GM21825 (cell line): ENCODE data around the gene CSF1.

Experiments used
- ATAC-seq: cut with Tn5 transposase; IDR thresholded peaks from one replicate; pipeline ENCODE4 v1.9.1; 2021; ENCODE audit warnings: mild to moderate bottlenecking, moderate library complexity; ENCODE audit not compliant: unreplicated experiment

The CSF1 gene

GRCh38 chr1:109882288-109883245, 28.1 kb upstream of the CSF1 start:
- ATAC-seq: no peak

- ATAC-seq: no peak
These were observed 27.2 kb upstream of the CSF1 start for GRCh38 chr1:109883248-109883955.

GRCh38 chr1:109884242-109884891, 26.3 kb upstream of the CSF1 start:
- ATAC-seq: no peak

DNA sequence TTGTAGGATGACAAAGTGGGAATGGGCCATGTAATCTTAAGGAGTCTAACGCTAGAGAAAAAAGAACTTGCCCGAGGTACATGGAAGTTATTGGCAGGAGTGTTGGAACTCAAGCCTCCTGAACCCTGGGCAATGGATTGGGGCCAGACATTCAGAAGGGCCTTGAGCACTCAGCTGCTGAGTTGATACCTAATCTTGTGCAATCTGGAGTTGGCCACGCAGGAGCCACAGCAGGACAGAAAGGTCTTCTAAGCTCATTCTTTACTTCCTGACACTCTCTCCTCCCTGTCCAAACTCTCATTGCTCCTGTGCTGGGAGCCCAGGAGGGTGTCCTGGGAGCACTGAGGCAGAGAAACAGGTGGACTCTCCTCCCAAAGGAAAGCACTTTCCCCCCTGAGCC, 25.1 kb upstream of the CSF1 start:
- ATAC-seq: no peak

- no peak for ATAC-seq
These were observed 23.8 kb upstream of the CSF1 start for GRCh38 chr1:109886827-109887226.

- no peak for ATAC-seq
These were observed 23.4 kb upstream of the CSF1 start for GRCh38 chr1:109887271-109887670.

DNA sequence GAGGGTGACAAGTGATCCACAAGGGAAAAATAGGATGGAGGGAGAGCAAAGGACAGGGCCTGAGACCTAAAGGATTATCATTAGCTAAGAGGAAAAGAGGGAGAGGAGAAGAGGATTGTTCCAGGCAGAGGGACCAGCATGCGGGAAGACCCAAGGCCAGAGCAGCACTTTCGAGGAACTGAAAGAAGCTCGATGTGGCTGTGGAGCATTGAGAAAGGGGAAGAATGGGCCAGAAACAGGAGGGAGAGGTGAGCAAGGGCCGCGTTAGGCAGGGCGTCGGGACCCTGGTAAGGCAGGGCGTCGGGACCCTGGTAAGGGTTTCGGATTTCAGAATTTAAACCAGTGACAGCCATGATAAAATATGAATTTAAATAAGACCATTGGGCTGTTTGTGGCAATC, 22.8 kb upstream of the CSF1 start:
- ATAC-seq: no peak

DNA sequence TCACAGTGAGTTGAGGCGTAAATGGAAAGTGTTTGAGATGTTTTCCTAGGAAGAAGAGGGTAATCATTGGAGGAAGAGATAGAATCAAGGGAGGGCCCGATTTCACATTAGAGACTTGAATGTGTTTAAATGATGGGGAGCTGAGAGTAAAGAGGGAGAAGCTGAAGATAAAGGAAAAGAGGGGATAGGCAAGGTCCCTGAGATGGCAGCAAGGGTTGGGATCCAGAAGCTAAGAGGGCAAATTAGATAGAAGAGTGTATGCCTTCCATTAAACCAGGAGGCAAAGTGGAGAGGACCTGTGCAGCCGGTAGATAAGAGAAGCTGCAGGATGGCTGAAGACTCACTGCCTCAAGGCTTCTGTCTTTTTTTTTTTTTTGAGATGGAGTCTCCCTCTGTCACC, 21.6 kb upstream of the CSF1 start:
- ATAC-seq: no peak

- ATAC-seq: no peak
These were observed 20.3 kb upstream of the CSF1 start for GRCh38 chr1:109890115-109890953.

DNA sequence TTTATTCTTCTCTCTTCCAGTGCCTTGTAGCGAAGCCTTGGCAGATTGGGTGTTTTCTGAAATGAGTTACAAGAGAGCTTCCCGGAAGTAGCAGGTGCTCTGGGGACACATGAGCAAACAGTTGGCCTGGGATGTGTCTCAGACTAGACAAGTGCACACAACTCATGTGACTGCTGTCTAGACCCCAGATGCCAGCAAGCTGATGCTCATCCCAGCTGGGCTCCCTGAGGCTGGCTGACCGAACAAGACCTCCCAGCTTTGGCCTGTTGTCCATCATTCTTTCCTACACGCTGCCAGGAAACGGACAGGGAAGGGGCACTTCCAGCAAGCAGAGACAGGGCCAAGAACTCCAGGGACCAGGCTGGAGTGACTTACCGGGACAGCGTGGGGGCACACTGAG, 18.7 kb upstream of the CSF1 start:
- no peak for ATAC-seq

- no peak for ATAC-seq
These were observed 17.9 kb upstream of the CSF1 start for GRCh38 chr1:109892561-109893368.

- no peak for ATAC-seq
These were observed 17.0 kb upstream of the CSF1 start for GRCh38 chr1:109893532-109894171.

- ATAC-seq: no peak
These were observed 15.6 kb upstream of the CSF1 start for GRCh38 chr1:109894823-109895719.

DNA sequence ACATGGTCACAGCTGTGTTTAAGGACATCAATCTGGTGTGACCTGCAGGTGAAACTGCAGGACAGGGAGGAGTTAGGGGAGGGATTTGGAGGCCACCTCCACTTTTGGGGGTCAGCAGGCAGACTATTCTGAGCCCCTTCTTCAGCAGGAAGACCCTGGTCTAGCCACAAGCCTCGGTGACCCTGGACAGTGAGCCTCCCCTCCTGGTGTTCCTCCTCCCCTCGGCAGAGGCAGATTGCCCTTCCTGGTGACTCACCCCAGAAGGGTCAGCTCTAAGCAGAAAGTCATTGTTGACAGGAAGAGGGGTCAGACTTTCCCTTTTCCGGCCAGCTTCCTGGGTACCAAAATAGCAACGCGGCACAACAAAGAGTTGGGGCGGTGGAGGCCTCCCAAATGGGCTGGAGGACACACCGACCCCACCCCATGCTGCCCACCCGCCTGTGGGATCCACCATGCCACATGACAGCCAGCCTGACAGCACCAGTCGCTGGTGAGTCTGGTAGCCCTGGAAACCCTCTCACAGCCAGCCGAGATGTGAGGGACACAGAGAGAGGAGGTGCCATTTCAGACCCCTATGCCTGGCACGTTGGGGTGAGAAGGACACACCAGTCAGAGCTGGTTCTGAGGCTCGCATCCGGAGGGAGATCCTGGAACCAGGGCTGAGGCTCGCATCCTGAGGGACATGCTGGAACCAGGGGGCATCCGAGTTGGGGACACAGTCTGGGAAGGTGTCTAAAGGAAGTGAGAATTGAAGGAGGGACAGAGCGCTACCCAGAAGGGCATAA, 14.7 kb upstream of the CSF1 start:
- no peak for ATAC-seq

DNA sequence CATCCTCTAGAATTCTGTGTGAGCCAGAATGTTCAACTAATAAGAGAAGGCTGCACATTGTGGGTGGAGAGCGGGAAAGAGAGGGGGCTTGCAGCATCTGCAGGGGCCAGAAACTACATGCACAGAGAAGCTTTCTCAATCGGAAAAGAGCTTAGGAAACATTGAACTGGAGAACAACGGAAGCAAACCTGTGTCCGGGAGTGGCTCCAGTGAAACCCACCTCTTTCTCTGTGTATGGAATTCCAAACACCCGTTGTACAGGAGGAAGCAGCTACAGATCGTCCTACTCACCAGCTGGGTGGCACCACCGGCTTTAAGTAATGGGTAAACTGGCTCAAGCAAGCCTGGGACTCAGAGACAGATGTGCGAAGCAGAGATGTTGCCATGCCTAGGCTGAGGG, 14.0 kb upstream of the CSF1 start:
- ATAC-seq: no peak

GRCh38 chr1:109897259-109897955, 13.2 kb upstream of the CSF1 start:
- ATAC-seq: no peak

- ATAC-seq: no peak
These were observed 11.8 kb upstream of the CSF1 start for GRCh38 chr1:109898842-109899241.
